ENCODE measurements around the gene TENM3.
A peak's percentile ranks its signal among the peaks of the same experiment; 100 is the strongest.

Gene TENM3

DNA sequence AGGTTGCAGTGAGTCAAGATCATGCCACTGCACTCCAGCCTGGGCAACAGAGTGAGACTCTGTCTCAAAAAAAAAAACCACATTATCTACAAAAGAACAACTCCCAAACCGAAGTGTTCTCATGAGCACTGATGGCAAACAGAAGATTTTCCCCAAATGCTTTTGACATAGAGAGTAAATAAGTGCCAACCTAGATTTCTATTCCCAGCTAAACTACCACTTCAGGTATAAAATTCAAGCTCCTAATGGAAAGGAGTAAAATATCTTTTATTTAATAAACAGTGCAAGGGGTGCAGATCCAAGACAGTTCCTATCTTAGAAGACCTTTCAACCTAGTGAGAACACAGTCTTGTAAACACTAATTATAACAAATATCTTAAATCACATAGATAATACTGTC lies 170.3 kb downstream of the TENM3 start:
- no peak for DNase-seq

DNA sequence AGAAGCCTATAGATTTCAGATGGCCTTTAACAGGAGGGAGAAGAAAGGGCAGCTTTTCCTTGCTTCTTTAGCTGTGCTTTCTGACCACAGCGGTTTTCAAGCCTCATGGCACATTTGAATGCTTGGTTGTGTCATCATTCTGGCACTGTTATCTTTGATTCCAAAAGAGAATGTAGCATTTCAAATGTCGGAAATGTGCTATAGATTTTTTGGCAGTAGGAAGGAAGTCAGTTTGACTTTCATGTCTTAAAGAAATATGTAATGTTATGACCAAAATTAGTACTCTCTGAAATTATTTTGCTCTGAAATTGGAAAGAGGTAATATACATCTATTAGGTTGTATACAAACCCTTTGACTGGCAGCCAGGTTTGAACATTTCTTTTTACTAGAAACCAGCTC lies 171.9 kb downstream of the TENM3 start:
- no peak for DNase-seq

DNA sequence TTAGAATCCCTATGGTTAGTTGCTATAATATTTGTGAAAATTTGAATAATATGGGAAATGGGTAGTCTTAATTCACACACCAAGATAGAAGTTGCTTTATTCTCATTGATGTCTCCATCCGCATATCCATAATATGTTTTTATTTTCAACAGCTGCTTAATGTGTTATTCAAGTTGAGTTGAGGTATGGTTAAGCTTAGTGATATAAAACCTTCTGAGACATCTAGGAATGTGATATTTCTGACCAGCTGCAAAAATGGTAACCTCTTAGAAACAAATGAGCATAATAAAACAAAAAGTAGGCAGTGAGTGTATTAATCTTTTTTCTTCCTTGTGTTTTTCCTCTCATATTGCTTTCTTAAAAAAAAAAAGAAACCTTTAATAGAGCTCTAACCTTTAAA lies 172.9 kb downstream of the TENM3 start:
- DNase-seq = no peak

DNA sequence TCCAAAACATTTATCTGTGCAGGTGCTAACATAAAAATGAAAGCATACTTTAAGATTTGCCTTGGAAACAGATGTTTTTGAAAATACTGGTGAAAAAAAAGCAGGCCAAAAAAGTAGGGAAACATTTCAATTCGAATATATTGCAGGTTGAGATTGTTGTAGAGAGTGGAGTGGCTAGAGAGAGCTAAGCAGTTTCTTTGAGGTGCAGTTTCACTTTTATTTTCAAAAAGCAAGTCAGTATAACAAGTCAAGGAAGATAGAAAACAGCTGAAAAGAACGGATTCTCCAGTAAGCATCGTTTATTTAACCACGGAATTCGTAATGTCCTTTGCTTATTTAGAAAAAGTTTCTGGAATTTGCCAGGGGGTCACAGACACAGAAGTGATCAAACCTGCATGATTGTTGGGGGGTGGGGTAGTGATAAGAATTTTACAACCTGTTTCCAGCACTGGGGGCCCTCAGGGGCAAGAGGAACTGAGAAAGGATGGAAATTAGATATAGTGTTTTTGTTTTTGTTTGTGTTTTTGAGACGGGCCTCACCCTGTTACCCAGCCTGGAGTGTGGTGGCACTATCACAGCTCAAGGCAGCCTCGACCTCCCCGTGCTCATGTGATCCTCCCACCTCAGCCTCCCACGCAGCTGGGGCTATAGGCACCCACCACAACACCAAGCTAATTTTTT lies 175.0 kb downstream of the TENM3 start:
- DNase-seq = no peak

DNA sequence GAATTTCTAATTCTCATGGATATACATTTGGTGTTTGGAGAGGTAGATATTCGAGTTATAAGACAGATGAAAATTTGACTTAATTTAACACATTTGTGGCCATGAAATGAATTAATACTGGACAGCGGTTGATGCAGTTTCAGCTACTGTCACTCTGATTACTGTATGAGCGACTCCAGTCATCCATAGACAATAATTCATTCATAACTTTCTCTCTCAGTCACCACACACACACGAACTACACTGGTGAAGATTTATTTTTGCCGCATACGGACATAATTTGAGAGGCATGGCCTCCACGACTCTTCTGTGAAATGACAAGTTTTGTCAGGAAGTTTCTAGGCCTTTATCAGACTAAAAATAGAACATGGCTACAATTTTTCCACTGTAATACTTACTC lies 177.0 kb downstream of the TENM3 start:
- DNase-seq = no peak

DNA sequence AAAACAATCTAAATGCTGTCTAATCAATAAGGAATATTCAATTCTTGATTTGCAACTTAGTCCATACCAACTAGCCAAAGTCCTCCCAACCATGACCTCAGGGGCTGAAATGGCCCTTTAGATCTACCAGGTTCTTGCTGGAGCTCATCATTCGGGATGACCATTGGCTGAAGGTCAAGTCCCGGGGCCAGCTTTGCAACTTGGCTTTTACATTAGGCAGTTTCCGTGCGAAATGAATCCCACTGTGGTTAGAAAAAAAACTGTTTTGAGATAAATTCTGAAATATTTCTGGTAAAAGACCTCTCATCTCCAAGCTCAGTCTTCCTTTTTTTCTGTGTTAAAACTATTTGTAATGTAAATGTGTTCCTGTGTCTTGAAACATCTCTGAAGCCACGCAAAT lies 178.6 kb downstream of the TENM3 start:
- DNase-seq = no peak

DNA sequence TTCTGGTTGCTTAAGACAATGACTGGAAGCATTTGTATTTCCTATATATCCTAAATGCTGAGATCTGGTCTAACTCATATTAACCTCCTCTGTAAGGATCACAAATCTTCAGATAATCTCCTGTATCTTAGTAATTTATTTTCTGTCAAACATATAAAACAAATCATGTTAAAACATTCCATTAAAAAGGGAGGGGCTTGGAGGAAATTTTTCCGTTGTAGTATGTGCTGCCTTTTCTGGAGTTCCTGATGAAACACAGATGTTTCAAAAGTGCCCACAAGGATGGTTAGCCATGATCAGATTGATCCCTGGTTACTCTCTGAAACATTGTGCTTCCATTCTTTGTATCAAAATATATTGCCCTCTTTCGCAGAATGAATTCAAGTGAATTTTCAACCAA lies 182.1 kb downstream of the TENM3 start:
- no peak for DNase-seq

DNA sequence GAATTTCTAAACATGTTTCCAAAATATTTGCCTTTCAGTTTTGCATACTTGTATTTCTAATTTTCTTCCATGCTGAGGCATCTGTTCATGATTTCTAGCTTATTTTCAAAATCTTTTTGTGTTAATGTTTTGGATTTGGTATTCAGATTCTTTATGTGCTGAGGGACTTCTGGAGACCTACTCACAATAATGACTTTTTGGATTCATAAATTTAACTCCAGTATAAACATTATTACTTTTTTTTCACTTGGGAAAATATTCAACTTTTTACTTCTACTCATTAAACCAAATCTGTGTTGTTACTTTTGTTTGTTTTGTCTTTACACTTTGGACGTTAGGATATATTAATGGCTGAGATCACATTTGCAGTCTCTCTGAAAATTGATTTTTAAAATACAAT lies 183.7 kb downstream of the TENM3 start:
- DNase-seq = no peak

DNA sequence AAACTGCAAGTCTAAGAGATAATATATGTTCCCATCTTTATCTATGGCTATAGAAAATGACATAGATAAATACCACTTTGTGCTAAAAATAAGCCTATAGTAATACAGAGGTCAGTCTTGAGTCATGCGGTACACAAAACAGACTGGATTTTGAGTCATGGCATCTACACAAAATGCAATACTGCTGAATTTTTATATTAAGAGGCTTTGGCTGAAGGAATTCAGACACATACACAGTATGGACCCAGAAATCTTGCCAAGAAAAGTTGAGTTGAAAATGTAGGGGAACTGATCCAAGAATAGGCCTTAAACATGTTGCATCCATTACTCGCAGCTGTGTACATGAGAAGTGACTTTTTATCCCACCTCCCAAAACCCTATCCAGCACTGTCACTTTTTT lies 184.4 kb downstream of the TENM3 start:
- no peak for DNase-seq

DNA sequence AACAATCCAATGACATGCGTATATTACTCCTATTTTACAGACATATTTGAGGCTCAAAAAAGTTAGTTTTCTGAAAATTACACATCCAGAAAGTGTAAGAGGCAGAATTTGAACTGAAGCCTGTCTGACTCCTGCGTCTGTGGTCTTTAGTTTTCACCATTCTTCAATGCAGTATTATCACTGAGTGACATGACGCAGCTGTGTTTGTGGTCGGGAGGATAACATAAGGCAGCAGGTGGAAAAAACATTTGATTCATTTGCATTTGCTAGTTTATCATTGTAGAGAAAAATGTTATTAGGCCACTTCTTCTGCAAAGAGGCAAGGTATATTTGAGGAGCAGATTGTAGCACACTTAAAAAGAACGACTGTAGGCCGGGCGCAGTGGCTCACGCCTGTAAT lies 186.7 kb downstream of the TENM3 start:
- no peak for DNase-seq

DNA sequence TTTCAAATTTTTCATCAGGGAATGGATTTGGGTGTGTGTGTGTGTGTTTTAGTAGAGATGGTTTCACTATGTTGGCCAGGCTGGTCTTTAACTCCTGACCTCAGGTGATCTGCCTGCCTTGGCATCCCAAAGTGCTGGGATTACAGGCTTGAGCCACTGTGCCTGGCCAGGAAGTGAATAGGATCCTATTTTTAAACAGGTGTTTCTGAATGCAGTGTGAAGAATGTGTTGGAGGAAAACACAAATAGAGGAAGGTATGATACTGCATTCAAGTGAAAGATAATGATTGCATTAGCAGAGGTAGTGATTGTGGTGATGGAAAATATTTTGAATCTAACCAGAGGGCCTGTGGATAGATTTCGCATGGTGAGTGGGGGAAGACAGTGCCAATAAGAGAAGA lies 189.6 kb downstream of the TENM3 start:
- DNase-seq = no peak

DNA sequence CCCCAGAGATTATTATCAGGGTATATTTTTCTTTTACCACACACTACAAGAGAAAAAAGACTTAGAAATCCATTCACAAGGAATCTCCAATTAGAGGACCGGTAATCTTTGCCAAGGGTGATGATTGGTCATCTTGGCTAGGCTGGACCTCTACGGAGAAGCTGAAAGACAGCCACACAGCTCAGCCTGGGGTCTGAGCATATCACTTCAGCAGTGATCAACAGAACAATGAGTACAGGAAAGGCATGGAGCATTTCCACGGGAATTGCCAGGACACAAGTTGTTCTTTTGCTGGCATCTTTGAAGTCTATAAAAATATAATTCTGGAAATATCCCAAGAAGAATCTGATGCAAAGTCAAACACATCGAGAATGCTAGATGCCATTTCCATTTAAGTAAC lies 191.5 kb downstream of the TENM3 start:
- DNase-seq = no peak

DNA sequence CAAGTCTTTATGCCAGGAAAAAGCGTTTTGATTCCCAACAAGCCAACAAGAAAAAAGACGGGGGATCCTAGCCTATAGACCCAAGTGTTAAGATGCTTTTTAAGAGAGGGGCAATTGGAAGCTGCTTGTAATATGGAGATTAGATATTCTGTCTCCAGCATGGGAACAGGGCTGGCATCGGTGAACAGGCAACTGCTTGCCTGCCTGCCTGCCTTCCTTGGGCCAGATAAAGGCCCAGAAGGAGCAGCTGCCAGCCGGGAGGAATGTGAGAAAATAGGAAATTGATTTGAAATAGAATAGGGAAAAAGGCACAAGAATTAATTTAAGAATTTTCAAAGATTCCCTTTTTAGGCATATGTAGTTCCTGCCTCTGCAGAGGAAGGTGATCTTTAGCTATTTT lies 192.2 kb downstream of the TENM3 start:
- no peak for DNase-seq

DNA sequence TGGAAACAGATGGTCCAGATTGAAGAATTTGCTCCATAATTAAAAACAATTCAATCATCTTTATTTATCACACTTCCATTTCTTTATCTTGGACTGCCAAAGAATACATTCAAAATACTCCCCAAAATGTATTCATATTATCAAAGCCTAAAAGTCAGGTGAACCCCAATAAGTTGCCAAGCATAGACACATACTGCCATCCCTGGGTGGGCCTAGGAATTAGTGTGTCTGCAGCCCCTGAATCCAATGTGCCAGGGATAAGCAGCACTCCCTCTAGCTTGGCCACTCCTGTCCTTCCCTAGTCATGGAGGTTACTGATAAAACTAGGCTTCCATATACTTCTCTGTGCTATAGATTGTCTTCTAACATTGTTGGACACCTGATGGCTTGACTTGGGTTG lies 199.9 kb downstream of the TENM3 start:
- DNase-seq = no peak

DNA sequence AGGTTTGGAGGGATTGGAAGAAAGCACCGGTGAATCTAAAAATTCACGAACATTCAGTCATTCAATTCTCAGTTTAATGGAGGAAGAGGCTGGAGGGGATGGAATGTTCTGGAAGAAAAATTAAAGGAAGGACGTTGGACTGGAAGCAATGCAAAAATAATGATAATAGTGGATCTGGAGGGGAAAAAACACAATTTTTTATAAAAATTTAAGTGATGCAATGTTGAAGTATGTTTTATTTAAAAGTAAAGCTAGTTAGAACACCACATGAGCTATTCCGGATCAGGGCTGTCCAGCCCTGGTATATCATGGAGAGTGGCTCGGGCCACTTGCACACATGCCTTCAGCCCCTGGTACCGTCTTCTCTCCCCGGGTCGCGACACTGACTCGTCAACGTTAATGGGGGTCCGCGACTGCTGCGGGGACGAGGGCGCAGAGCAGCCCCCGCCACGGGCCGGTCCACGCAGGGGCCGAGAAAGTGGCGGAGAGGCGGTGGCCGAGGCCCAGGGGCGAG lies 204.6 kb downstream of the TENM3 start:
- DNase-seq = no peak

DNA sequence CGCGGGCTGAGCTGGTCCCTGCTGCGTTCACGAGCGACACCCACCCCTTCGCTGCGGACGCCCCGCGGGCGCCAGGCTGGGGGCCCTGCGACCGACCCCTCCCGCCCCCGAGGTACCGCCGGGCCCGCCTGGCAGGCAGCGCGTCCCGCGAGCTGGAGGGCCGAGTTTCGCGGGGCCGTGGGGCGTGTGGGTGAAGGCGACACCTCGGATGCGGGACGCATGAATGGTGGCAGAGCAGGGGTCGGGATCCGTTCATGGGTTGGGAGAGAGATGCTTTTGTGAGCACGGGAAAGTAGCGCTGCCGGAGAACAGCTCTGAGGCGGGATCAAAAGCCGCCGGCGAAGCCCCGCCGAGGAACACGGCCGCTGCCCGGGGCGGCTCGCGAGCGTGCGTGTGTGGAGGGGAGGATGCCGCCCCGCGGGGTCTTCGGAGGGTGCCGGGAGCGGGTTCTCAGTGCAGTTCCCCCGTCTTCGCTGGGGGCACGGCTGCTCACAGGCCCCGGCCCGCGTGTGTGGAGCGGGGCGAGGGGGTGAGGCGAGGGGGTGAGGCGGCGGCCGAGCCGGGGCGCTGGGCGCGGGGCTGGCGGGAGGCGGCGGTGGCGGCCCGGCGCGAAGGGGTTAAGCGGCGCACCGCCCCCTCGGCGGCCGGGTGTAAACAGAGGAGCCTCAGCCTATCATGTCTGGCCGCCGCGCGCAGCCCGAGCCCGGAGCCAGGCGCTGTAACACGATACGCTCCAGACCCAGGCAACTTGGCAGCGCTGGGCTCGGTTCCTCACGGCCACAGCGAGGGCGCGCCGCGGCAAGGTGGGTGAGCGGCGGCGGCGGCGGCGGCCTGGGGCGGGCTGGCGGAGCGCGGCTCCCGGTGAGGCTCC lies 205.3 kb downstream of the TENM3 start:
- peak; percentile 88 for DNase-seq

DNA sequence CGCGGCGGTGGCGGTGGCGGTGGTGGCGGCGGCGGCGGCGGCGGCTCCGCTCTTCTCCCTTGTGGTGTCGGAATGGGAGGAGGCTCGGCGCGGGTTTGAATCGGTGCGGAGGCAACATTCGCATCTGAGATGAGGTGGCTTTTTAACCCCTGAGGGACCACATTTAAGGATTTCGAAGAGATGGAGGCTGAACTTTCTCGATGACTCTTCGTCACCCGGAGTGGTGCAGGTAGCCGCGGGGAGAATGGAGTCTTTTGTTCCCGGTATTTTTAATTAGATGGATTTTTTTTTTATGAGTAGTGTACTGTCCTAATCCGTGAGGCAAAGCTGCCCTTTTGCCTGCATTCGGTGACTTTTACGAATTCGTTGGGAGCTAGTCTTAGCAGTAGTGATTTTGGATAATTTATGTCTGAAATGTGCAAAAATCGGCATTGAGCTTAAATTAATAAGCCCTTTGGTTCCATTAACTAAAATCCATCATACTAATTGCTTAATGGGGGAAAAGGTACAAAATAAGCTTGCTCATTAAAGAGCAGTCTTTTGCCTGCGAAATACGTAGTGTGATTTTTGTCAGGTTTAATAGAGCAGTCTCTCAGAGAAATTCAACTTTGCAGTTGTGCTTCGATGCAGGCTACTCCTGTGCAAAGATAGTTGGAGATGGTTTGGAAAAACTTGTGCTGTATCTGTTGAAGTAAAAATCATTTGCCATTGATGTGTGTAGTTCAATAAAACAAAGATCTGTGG lies 206.2 kb downstream of the TENM3 start:
- no peak for DNase-seq

DNA sequence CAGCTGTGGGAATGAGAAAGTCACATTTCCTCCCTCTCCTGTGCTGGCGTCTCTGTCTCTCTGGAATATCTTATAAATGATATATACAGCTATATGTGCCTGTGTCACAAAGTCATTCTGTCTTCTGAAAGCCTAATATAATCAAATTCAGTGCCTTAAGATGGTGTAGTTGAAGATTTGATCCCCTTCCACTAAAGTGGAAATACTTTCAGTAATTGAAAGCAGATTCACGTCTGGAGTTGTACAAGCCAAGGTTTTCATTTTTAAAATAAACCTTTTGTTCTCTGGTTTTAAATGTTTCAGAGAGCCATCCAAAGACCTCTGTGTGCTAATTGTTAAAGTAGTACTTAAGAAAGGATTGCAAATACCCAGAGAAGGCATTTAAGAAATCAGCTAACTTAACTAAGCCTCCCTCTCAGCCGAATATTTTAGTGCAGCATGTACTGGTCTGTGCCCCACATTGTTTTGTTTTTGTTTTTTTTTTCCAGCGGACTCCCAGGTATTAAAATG lies 206.8 kb downstream of the TENM3 start:
- DNase-seq = no peak

DNA sequence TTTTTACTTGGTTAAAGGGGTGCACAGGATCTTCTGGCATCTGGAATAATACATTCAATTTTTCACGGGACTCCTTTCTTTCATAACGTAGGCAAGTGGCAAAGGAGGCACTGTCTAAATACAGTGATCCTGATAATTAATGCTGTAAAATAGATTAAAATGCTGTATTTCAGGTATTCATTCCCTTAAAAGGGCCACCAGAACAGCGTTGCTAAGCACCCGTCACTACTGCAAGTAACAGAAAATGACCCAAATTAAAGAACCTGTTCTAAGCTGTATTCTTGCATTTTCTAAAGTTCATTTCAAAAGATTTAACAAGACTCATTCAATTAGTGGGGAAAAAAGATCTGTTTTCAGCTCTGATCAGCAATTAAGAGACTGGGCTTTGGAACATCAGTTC lies 208.2 kb downstream of the TENM3 start:
- no peak for DNase-seq

DNA sequence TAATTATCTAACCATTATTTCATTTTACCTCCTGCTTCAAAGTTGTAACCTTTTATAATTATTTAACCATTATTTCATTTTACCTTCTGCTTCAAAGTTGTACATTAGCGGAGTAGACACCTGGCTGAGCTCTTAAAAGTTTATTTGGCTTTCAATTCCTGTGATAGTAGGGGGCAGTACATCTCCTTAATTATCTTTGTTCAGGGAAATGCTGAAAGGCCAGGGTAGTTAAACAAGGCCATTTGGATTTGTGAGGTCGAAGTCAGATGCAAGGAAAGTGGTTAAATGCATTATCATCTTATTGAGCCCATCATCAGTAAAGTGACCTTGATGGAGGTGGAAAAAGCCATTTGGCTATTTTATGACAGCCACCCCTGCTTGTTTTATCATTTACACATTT lies 210.6 kb downstream of the TENM3 start:
- DNase-seq = peak; percentile 29

DNA sequence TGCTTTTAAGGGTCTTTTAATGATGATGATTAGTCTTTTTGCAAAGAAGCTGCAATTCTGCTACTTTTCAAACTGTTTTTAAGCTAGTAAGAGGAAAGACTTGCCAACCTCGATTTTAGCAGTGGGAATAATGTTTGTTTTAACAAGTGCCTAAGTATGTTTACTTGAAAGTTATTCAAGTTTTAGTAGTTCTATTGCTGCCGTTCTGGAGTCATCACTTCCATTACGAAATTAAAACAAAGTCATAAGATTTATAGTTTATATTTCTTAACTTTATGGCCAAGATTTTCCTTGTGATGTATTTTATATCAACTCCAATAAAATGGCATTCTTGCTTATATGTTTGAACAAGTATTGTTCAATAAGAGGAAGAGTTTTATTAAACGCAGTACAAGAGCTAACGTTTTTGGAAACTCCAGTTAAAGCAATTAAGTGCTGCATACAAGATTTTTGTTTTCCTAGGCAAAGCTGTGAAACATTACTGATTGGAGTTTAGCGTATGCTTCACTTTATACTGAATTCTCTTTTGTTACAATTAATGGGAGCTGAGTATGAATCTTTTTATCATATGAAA lies 211.3 kb downstream of the TENM3 start:
- no peak for DNase-seq

DNA sequence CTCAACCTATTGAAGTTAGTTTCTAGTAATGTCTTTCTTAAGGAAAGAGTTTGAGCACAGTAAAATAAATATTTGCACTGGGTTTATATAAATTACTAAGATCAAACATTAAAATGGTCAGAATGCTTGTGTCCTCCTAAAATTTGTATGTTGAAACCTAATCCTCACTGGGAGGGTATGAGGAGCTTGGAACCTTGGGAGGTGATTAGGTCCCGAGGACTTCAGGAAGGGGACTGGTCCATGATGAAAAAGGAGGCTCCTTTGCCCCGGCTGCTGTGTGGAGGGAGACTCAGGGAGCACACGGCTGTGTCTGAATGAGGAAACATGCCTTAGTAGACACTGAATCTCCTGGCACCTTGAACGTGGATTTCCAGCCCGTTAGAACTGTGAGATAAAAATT lies 221.9 kb downstream of the TENM3 start:
- no peak for DNase-seq

DNA sequence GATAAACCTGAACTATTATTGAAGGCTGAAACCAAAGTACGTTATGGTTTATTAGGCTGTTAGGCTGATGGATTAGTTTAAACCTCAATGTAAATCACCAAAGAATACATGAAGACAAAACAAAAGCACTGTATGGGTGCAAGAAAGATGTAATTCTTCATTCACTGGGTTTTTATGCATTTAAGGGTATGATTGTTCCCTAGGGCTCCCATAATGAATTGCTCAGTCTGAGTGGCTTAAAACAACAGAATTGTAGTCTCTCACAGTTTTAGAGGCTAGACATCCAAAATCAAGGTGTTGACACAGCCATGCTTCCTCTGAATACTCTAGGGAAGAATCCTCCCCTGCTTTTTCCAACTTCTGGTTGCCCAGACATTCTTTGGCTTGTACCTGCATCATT lies 222.8 kb downstream of the TENM3 start:
- DNase-seq = no peak
